Measurements from ENCODE around the gene PSMC3.

Gene PSMC3

GRCh38 chr11:47426062-47426956 is at the start of gene PSMC3:
PSMC3 (minus strand) TSS chr11:47426439; CDS start chr11:47426279, 160 bp downstream.
- H3K9ac ChIP-seq (ENCODE audit: low read depth, low read length): peak within 1 kb of the TSS; percentile 97
- peak within 1 kb of the TSS; percentile 26 for H3K27ac ChIP-seq (ENCODE audit: low read length)
- no peaks in the 10 kb centered on the region for H3K9me3 ChIP-seq (ENCODE audit: insufficient read depth, low read depth, low read length)
- 0 out of 2 replicates have a peak, but pooled peaks cover 3% of the 10 kb centered on the region for H3K4me1 ChIP-seq (ENCODE audit: insufficient read depth, low read length)
- H3K27me3 ChIP-seq (ENCODE audit: insufficient read depth, low read length): no peaks in the 10 kb centered on the region
- H3K36me3 ChIP-seq (ENCODE audit: insufficient read depth, low read depth, low read length): peaks cover 41% of the 10 kb centered on the region
- peak within 1 kb of the TSS; percentile 88 for H3K4me3 ChIP-seq (ENCODE audit: low read length)

- H3K36me3 ChIP-seq (ENCODE audit: insufficient read depth, low read depth, low read length): peaks cover 96% of the 10 kb centered on the region
- H3K4me1 ChIP-seq (ENCODE audit: insufficient read depth, low read length): peaks cover 31% of the 10 kb centered on the region
- no peak overlapping the region for H3K9ac ChIP-seq (ENCODE audit: low read depth, low read length)
Observed at GRCh38 chr11:47470671-47471070, 44.4 kb upstream of the PSMC3 start.

GRCh38 chr11:47469361-47470179 is 43.3 kb upstream of the PSMC3 start:
- Histone ChIP-seq H3K27ac (ENCODE audit: low read length) (no peak overlapping the region), H3K36me3 (ENCODE audit: insufficient read depth, low read depth, low read length) (peaks cover 96% of the 10 kb centered on the region), H3K27me3 (ENCODE audit: insufficient read depth, low read length) (no peaks in the 10 kb centered on the region), H3K4me3 (ENCODE audit: low read length) (no peak overlapping the region), H3K9ac (ENCODE audit: low read depth, low read length) (no peak overlapping the region), H3K4me1 (ENCODE audit: insufficient read depth, low read length) (peaks cover 31% of the 10 kb centered on the region), H3K9me3 (ENCODE audit: insufficient read depth, low read depth, low read length) (no peaks in the 10 kb centered on the region)

More at GRCh38 chr11:47470671-47471070, 44.4 kb upstream of the PSMC3 start:
- Histone ChIP-seq H3K27ac (ENCODE audit: low read length) (no peak overlapping the region), H3K4me3 (ENCODE audit: low read length) (no peak overlapping the region), H3K27me3 (ENCODE audit: insufficient read depth, low read length) (no peaks in the 10 kb centered on the region), H3K9me3 (ENCODE audit: insufficient read depth, low read depth, low read length) (no peaks in the 10 kb centered on the region)

- Histone ChIP-seq H3K9me3 (ENCODE audit: insufficient read depth, low read depth, low read length) (no peaks in the 10 kb centered on the region), H3K36me3 (ENCODE audit: insufficient read depth, low read depth, low read length) (peaks cover 97% of the 10 kb centered on the region), H3K9ac (ENCODE audit: low read depth, low read length) (peak overlapping the region; percentile 39; the same call in 1 of the 2 replicates), H3K4me1 (ENCODE audit: insufficient read depth, low read length) (peaks cover 31% of the 10 kb centered on the region), H3K27ac (ENCODE audit: low read length) (no peak overlapping the region), H3K27me3 (ENCODE audit: insufficient read depth, low read length) (no peaks in the 10 kb centered on the region), H3K4me3 (ENCODE audit: low read length) (no peak overlapping the region)
Observed at GRCh38 chr11:47468598-47469214, 42.5 kb upstream of the PSMC3 start.

- H3K4me1 ChIP-seq (ENCODE audit: insufficient read depth, low read length): peaks cover 31% of the 10 kb centered on the region
- H3K36me3 ChIP-seq (ENCODE audit: insufficient read depth, low read depth, low read length): peaks cover 83% of the 10 kb centered on the region
- no peaks in the 10 kb centered on the region for H3K9me3 ChIP-seq (ENCODE audit: insufficient read depth, low read depth, low read length)
- no peak overlapping the region for H3K4me3 ChIP-seq (ENCODE audit: low read length)
- H3K27ac ChIP-seq (ENCODE audit: low read length): peak overlapping the region; percentile 44
- peak overlapping the region; percentile 39; the same call in 1 of the 2 replicates for H3K9ac ChIP-seq (ENCODE audit: low read depth, low read length)
- H3K27me3 ChIP-seq (ENCODE audit: insufficient read depth, low read length): no peaks in the 10 kb centered on the region
Observed at GRCh38 chr11:47467357-47467756, 41.1 kb upstream of the PSMC3 start.

- no peaks in the 10 kb centered on the region for H3K27me3 ChIP-seq (ENCODE audit: insufficient read depth, low read length)
- 0 out of 2 replicates have a peak overlapping the region, but pooled peaks have one; percentile 25 for H3K9ac ChIP-seq (ENCODE audit: low read depth, low read length)
- peaks cover 78% of the 10 kb centered on the region for H3K36me3 ChIP-seq (ENCODE audit: insufficient read depth, low read depth, low read length)
- no peak overlapping the region for H3K4me3 ChIP-seq (ENCODE audit: low read length)
- H3K4me1 ChIP-seq (ENCODE audit: insufficient read depth, low read length): peaks cover 31% of the 10 kb centered on the region
- H3K27ac ChIP-seq (ENCODE audit: low read length): peak overlapping the region; percentile 44
- no peaks in the 10 kb centered on the region for H3K9me3 ChIP-seq (ENCODE audit: insufficient read depth, low read depth, low read length)
Observed at GRCh38 chr11:47466701-47467250, 40.5 kb upstream of the PSMC3 start.

- peaks cover 72% of the 10 kb centered on the region for H3K36me3 ChIP-seq (ENCODE audit: insufficient read depth, low read depth, low read length)
- peaks cover 31% of the 10 kb centered on the region for H3K4me1 ChIP-seq (ENCODE audit: insufficient read depth, low read length)
- H3K27ac ChIP-seq (ENCODE audit: low read length): no peak overlapping the region
- no peak overlapping the region for H3K4me3 ChIP-seq (ENCODE audit: low read length)
- H3K27me3 ChIP-seq (ENCODE audit: insufficient read depth, low read length): no peaks in the 10 kb centered on the region
- H3K9me3 ChIP-seq (ENCODE audit: insufficient read depth, low read depth, low read length): no peaks in the 10 kb centered on the region
- no peak overlapping the region for H3K9ac ChIP-seq (ENCODE audit: low read depth, low read length)
Observed at GRCh38 chr11:47466201-47466600, 40.0 kb upstream of the PSMC3 start.

- Histone ChIP-seq H3K4me1 (ENCODE audit: insufficient read depth, low read length) (peaks cover 23% of the 10 kb centered on the region), H3K27me3 (ENCODE audit: insufficient read depth, low read length) (no peaks in the 10 kb centered on the region), H3K9ac (ENCODE audit: low read depth, low read length) (peak overlapping the region; percentile 29; the same call in 1 of the 2 replicates), H3K4me3 (ENCODE audit: low read length) (no peak overlapping the region), H3K27ac (ENCODE audit: low read length) (no peak overlapping the region), H3K9me3 (ENCODE audit: insufficient read depth, low read depth, low read length) (no peaks in the 10 kb centered on the region), H3K36me3 (ENCODE audit: insufficient read depth, low read depth, low read length) (peaks cover 56% of the 10 kb centered on the region)
Observed at GRCh38 chr11:47464483-47464882, 38.2 kb upstream of the PSMC3 start.

GRCh38 chr11:47461876-47462275 is 35.6 kb upstream of the PSMC3 start:
- H3K9ac ChIP-seq (ENCODE audit: low read depth, low read length): no peak overlapping the region
- no peak overlapping the region for H3K27ac ChIP-seq (ENCODE audit: low read length)
- H3K9me3 ChIP-seq (ENCODE audit: insufficient read depth, low read depth, low read length): no peaks in the 10 kb centered on the region
- no peaks in the 10 kb centered on the region for H3K27me3 ChIP-seq (ENCODE audit: insufficient read depth, low read length)
- peaks cover 3% of the 10 kb centered on the region; the same call in 1 of the 2 replicates for H3K4me1 ChIP-seq (ENCODE audit: insufficient read depth, low read length)
- H3K36me3 ChIP-seq (ENCODE audit: insufficient read depth, low read depth, low read length): peaks cover 31% of the 10 kb centered on the region
- no peak overlapping the region for H3K4me3 ChIP-seq (ENCODE audit: low read length)

- Histone ChIP-seq H3K9ac (ENCODE audit: low read depth, low read length) (no peak overlapping the region), H3K36me3 (ENCODE audit: insufficient read depth, low read depth, low read length) (peaks cover 20% of the 10 kb centered on the region; the same call in 1 of the 2 replicates), H3K4me1 (ENCODE audit: insufficient read depth, low read length) (no peaks in the 10 kb centered on the region), H3K9me3 (ENCODE audit: insufficient read depth, low read depth, low read length) (no peaks in the 10 kb centered on the region), H3K4me3 (ENCODE audit: low read length) (no peak overlapping the region), H3K27me3 (ENCODE audit: insufficient read depth, low read length) (no peaks in the 10 kb centered on the region), H3K27ac (ENCODE audit: low read length) (no peak overlapping the region)
Observed at GRCh38 chr11:47460571-47461235, 34.5 kb upstream of the PSMC3 start.
